PFSK-1 (cell line): ENCODE measurements around the gene WDR64.

Source experiments
- FOXP2 ChIP-seq: optimal IDR thresholded peaks from 2 replicates; pipeline ENCODE3; 2011; ENCODE audit warnings: borderline replicate concordance, control low read depth, inconsistent platforms; ENCODE audit not compliant: insufficient read depth; ENCODE audit errors: extremely low read length, extremely low read depth
- POLR2AphosphoS5 ChIP-seq: IDR thresholded peaks from 2 replicates; pipeline ENCODE4 v1.6.1; 2012; ENCODE audit warnings: low read depth, mild to moderate bottlenecking, control low read depth, low read length, moderate library complexity
- REST ChIP-seq, 2 experiments: IDR thresholded peaks; 2 replicates each; pipeline versions ENCODE4 v1.6.1 to v1.8.0; 2011 to 2012; ENCODE audit warnings: low read depth in 2 of 2, low read length in 2 of 2, control low read depth in 1 of 2, inconsistent platforms in 1 of 2, mild to moderate bottlenecking in 1 of 2, moderate library complexity in 1 of 2; ENCODE audit not compliant: insufficient read depth in 1 of 2
- TAF1 ChIP-seq: IDR thresholded peaks from 2 replicates; pipeline ENCODE4 v1.6.1; 2012; ENCODE audit warnings: low read length, control low read depth, borderline replicate concordance; ENCODE audit not compliant: insufficient read depth

- TF ChIP-seq TAF1 (no peak), REST (IDR thresholded peaks at IDR 0.05; ENCODE audit: insufficient read depth in 1 of 2, low read depth in 2 of 2, low read length in 2 of 2) (no peak), FOXP2 (no peak), POLR2AphosphoS5 (no peak)
These were observed 99.4 kb downstream of the WDR64 start for GRCh38 chr1:241751524-241751923.
